ENCODE data around the gene PER3. TPM values are rescaled to one million over a fixed set of nuclear protein-coding genes. Genes with fewer than 3 reads are reported as not detected.

PER3 gene
- total and polyA plus RNA-seq, 2 of the 8 experiments (the other 6 are each of a cell fraction or from before 2014, with no cell fraction given): 8.3 to 9.3 TPM

- Histone ChIP-seq H3K9me3 (ENCODE audit: insufficient read depth in 2 of 2, low read depth in 1 of 2, low read length in 1 of 2) (no peaks in the 10 kb centered on the region), H2BK15ac (ENCODE audit: low read length) (no peak overlapping the region), H3K23ac (ENCODE audit: insufficient read length) (no peak overlapping the region), H3K14ac (ENCODE audit: insufficient read length) (no peak overlapping the region), H2AFZ (ENCODE audit: low read length) (no peak overlapping the region), H4K91ac (replicated peaks; ENCODE audit: insufficient read length, low read length) (no peak overlapping the region), H4K5ac (ENCODE audit: insufficient read length, low read depth, low read length) (no peak overlapping the region), H3K18ac (ENCODE audit: extremely low read depth, low read length) (no peak overlapping the region), H4K20me1 (replicated peaks in 1 of 2; ENCODE audit: control insufficient read depth in 1 of 2, insufficient read depth in 2 of 2, low read length in 2 of 2) (no peaks in the 10 kb centered on the region), H3K56ac (replicated peaks; ENCODE audit: insufficient read length, low read depth, low read length) (no peak overlapping the region), H2BK120ac (replicated peaks; ENCODE audit: low read depth, low read length) (no peak overlapping the region), H3K9ac (replicated peaks in 1 of 4; ENCODE audit: extremely low read depth in 1 of 4, low read depth in 3 of 4, low read length in 3 of 4) (no peak overlapping the region), H3K36me3 (ENCODE audit: control insufficient read depth in 2 of 4, insufficient read depth in 4 of 4, low read length in 3 of 4) (no peaks in the 10 kb centered on the region), H4K8ac (ENCODE audit: extremely low read depth, insufficient read depth, low read length) (no peak overlapping the region), H3K79me2 (ENCODE audit: control insufficient read depth in 1 of 2, insufficient read depth in 2 of 2, low read length in 2 of 2) (no peaks in the 10 kb centered on the region), H2AK5ac (ENCODE audit: low read depth, low read length) (no peak overlapping the region), H3K27ac (ENCODE audit: low read depth, low read length) (no peak overlapping the region), H3K4me2 (ENCODE audit: insufficient read depth in 1 of 2, low read depth in 2 of 2, low read length in 2 of 2) (no peak overlapping the region), H3K4ac (replicated peaks; ENCODE audit: insufficient read length, low read depth, low read length) (no peak overlapping the region), H2BK20ac (ENCODE audit: low read length) (no peak overlapping the region), H2BK12ac (ENCODE audit: low read depth, low read length) (no peak overlapping the region), H3K23me2 (ENCODE audit: low read depth, low read length) (no peaks in the 10 kb centered on the region), H3K4me1 (replicated peaks in 1 of 4; ENCODE audit: control insufficient read depth in 3 of 4, insufficient read depth in 4 of 4, low read length in 3 of 4) (no peaks in the 10 kb centered on the region; a peak in 1 of 7 replicates), H3K4me3 (ENCODE audit: extremely low read depth in 1 of 4, insufficient read depth in 2 of 4, low read depth in 3 of 4, low read length in 4 of 4) (no peak overlapping the region), H2BK5ac (ENCODE audit: low read depth, low read length) (no peak overlapping the region), H3K79me1 (ENCODE audit: low read depth, low read length) (no peaks in the 10 kb centered on the region), H3K27me3 (replicated peaks in 1 of 4; ENCODE audit: control insufficient read depth in 3 of 4, extremely low read depth in 1 of 4, insufficient read depth in 3 of 4, low read length in 3 of 4) (no peaks in the 10 kb centered on the region)
- ChIA-PET CTCF (ENCODE audit: partially characterized antibody) (interaction anchor here (0.8 to 1.1 kb wide), 3 partner anchors 13 to 183 kb away, joined by 3 to 5 read pairs (median 3); no protein-coding TSS in a partner anchor), POLR2A (ENCODE audit: partially characterized antibody) (interaction anchor here (0.7 kb wide), 1 partner anchor 172 kb away, joined by 3 read pairs; no protein-coding TSS in a partner anchor)
- 89% methylated on average over 15 of the region's 15 CpGs; no CpG with 5 or more reads in 1 of the 2 experiments for WGBS, 2 experiments (ENCODE audit: extremely low coverage in 1 of 2, insufficient coverage in 1 of 2, insufficient read length in 1 of 2, insufficient replicate concordance in 2 of 2, low coverage in 1 of 2, low lambda C conversion rate in 2 of 2, missing lambda C conversion rate in 1 of 2)
- DNase-seq (ENCODE audit: low read depth in 1 of 2, low spot score in 2 of 2): no peak
- no peak for FAIRE-seq
- no peak for TF ChIP-seq TCF12 (IDR thresholded peaks at IDR 0.05; ENCODE audit: low read depth, low read length)
- no peak for TF ChIP-seq EZH2 (IDR thresholded peaks at IDR 0.05; ENCODE audit: low read depth, low read length, severe bottlenecking)
Measured at GRCh38 chr1:7850786-7851185, 66.7 kb downstream of the PER3 start.

Data from H1 (cell line).